HG03159 (cell line): Measurements from ENCODE around the gene ALG9.

Experiments
- ATAC-seq: cut with Tn5 transposase; IDR thresholded peaks from one replicate; pipeline ENCODE4 v1.9.1; 2021; ENCODE audit warnings: mild to moderate bottlenecking, moderate library complexity; ENCODE audit not compliant: unreplicated experiment

ALG9 gene

DNA sequence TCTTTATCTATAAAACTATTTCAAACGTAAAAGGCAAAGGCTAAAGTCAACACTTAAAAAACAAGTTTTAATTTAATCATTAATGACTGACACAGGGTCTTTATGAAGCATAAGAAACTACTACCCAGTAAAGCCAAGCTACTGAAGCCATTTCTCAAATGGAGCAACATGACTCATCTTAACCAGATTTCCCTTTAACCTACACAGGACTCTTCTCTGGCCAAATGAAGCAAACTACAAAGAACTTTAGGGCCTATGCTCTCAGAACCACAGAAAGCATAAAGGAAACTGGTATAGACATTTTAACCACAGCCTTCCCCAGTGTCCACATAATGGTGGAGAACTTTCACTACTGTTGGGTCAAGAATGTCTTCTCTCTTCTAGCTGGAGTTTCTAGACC, 34.7 kb downstream of the ALG9 start:
- ATAC-seq = peak; percentile 81

DNA sequence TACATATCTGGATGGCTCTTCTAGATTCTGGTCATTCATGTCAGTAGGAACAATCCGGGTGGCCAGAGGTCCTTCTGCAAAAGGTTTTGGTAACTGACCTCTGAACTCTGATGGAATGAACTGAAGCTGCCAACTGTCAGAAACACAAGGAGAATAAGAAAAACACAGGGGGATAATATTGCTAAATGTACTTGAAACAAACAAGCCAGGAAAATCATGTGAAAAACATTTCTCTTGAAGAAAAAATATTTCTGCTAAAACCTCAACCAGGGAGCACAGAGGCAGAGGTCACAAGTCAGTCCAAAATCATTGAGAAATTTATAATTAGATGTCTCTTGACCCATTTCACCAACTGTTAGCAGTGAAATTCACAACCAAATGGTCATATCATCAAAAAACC, 35.2 kb downstream of the ALG9 start:
- ATAC-seq = no peak

DNA sequence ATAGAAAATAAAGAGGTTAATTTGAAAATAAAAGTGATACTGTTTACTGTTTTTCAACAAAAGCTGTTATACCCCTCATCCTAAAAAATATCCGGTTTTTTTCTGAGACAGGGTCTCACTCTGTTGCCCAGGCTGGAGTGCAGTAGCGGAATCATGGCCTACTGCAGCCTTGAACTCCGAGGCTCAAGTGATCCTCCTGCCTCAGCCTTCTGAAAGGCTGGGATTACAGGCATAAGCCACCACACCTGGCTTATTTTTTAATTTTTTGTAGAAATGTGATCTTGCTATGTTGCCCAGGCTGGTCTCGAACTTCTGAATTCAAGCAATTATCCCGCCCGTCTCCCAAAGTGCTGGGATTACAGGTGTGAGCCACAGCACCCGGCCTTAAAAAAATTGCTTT, 35.7 kb downstream of the ALG9 start:
- ATAC-seq = no peak

DNA sequence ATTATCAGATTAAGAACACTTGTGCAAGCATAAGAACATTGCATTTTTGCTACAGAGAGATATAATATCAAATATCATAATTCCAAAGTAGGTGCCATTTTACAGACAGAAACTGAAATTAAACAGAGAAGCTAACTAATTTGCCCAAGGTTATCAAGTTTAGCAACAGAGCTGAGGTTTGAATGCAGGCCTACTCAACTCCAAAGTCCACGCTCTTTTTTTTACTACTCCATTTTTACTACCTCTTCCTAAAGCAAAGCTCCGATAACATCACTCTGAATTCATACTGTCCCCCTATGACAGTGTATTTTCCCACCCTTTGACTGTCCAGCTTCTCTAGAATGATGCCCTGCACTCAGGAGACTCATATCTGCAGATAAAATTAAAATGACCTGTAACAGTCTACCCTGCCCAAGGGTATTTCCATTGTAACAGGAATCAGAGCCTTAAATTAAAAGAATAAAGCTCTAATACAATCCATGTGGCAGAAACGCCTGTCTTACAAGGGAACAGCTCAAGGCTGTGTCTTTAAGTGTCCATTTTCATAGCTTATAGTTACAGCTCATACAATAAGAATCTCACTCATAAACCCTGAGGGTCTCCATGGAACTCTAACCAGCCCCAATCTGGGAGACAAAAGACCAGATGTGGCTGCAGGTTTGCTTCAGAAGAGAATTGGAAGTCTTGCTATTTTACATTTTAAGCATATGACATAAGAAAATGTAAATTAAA, 36.8 kb downstream of the ALG9 start:
- no peak for ATAC-seq

DNA sequence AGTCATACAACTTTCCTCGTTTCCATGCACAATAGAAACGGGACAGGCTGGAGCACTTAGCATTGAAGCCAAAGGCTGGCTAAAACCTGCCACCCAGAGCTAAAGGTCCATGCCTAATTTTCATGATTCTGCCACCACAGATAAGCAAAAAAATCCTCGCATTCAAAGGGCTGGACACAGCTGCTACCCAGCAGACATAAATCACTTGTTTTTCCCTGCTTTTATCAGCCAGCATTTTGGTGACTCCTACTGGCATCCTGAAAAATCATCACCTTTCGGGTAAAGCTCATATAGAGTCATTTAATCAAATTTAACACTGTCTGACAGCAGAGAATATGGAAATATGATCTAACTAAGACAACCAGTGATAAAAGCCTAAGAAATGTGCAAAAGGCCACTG, 37.9 kb downstream of the ALG9 start:
- ATAC-seq = no peak

DNA sequence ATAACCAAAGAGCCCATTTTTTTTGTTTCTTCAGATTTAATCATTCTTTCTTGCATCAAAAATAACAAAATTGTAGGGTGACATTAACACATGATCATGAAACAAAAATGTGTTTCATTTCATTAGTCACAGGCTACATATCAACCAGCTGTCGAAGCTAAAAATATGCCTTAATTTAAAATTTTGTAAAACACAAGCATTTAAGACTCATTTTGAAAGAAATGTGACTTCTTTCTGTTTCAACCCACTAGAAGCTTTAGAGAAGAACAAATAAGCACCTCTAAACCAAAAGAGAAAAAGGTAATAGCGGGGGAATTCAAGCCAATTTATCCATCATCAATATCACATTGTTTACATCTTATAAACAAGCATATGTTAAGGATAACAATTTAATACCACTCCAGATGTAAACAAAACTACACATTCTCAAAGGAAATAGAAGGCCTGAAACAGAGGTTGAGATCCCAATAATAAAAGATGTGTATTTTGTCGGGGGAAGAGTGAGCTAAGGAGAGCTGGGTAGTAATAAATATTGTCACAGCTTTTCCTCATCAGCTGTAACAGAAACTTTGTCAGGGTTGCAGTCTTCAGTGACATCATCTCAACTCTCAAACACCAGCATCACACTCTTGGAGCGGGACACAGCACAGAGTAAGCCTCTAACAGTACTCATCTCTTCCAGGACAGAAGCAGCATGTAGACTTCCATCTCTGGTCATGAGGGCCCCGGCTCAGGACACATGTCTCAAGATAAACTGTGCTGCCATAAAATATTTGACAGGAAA, 42.0 kb downstream of the ALG9 start:
- ATAC-seq = no peak

DNA sequence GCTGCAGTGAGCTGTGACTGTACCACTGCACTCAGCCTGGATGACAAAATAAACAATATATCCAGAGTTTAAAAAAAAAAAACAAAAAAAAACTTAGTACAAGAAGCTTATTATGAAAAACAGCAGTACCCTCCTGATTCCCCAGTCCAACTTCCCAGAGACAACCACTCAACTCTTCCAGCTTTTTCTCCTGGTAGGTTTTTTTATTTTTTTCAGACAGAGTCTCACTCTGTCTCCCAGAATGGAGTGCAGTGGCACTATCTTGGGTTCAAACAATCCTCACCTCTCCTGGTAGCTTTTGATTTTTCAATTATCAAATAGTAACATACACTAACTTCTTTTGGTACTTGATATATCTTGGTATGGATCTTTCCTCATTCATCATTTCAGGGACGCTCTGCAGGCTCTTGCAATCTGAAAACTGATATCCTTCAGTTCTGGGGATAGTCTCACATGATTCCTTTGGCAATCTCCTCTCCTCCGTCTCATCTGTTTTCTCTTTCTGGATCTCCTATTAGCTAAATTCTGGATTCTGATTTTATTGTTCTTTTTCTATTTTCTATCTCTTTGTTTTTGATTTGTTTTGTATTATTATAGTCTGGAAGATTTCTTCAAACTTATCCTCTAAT, 44.9 kb downstream of the ALG9 start:
- ATAC-seq = no peak

DNA sequence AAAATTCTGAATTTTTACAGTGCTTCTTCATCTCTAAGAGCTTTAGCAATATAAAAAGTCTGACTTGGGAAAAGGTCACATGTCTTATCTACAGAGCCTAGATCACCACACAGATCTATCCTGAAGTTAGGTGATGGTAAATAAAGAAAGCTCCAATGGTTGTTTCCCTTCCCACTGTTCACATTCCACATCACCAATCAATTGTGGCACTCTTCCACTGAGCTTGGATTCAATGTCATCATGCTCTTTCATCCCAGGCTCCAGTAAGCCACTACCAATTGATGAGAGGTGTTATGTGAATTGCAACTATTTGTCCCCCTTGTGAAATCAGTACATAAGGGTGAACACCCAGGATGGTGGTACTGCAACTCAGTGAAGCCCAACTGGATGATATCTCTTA, 47.8 kb downstream of the ALG9 start:
- ATAC-seq = no peak

DNA sequence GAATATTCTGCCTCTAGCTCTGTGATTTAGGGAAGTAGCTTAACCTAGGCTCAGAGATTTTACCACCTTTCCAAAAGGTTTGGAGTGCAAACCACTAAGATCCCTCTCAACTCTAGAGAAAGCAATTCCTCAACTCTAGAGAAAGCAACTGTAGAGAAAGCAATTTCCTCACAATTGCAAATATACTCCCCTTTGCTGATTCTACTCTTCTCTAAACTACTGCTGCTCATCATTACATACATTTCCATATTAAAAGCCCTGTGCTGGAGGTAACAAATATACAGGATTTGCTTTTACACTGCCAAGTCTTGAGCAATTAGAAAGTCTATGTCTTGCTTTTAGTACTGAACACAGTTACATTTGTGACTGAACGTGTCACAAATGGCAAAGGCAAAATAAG, 48.2 kb downstream of the ALG9 start:
- no peak for ATAC-seq

DNA sequence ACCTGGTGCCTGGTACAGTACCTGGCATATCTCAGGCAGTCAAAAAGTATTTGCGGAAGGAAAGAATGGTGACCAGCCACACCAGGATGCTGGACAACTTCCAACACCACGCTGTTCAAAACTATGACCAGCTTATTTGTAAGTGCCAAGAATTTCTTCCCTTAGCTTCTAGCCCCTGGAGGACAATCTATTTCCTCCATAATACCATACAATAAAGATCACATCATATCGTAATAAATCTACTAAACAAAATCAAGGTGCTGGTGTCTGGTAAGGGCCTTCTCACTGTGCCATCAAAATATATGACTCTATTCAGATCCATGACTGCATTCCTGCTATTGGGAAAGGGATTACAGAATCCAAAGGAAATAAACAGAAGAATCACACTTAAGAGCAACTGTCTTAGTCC, 51.5 kb downstream of the ALG9 start:
- no peak for ATAC-seq

DNA sequence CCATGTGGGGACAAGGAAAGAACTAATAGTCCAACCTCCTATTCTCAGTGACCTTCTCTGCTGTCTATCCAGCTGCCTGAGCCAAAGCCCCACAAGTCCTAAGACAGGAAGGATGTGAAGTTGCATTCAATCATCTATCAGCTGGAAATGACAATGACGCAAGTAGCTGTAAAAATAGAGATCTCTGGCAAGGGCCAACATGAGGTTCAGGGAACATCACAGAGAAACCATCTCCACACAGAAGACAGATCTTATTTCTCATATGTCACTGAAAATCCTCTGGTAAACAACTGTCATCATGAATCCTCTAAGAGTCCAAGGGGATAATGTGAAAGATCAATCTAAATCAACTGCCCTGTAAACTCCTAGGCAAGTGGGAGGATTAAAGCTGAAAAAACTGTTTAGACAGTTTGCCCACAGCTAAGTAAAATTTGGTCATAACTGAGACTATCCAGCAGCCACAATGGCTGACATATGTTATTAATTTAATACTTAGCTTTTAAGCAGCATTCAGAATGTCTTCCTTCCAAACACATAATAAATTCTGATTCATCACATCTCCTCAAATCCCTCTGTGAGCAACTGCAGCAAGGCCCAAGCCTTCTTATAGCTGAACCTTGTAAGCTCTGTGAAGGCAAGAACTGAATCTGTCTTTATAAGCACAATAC, 52.1 kb downstream of the ALG9 start:
- ATAC-seq = no peak

DNA sequence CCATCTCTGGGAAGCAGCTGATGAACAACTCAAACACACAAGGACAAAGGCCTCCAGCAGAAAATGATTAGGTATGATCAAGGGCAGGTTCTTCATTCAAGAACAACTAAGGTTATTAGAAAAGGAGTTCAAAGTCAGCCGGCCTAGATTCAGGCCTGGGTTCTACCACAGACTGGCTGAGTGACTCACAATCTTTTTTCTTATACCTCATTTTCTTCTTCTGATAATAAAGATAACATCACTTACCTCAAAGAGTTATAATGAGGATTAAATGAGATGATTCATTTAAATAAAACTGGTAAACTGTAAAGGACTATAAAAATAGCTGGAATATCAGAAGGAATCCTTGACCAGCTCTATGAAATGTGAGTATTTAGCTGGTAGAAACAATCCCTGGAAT, 55.9 kb downstream of the ALG9 start:
- no peak for ATAC-seq

DNA sequence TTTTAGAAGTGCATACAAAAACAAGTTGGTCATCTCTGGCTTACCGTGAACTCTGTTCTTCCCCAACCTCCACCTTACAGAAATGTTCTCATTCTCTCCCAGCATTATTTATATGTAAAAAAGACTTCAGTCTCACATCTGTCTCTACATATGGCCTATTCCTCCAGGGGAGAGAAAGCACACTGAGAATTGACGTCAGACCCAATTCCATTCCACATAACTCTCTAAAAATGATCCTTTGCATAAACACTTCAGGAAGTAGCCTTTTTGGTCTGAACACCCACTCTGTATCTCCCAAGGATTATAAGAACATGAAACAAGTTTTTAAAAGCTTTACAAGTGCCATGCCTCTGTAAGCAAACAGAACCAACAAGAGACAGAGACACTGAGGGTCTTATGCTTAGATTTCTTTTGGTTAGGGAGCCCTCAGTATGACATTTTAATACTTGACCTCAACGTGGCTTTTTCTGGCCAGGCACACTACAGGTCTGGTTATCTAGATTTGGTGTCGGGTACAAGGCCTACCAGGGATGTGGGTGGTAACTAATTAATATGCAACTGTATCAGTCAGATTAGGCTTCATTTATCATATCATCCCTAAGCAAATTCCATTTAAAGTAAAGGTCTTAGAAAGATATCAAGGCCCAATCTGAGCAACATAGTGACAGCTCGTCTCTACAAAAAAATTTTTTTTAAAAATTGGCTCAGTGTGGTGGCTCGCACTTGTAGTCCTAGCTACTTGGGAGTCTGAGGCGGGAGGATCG, 56.6 kb downstream of the ALG9 start:
- no peak for ATAC-seq

DNA sequence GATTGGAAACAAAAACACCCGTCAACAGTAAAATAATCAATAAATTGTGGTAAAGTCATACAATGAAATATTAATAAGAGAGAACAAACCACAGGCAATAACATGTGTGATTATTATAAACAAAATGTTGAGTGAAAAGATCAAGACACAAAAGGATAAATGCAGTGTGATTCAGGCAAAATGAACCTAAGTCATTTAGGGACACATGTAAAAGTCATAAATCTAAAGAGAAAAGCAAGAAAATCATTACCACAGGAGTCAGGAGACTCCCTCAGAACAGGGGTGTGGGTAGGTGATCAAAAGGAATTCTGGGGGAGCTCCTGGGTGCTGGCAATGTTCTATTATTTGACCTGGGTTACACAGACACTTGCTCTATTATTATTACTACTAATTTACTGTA, 57.3 kb downstream of the ALG9 start:
- no peak for ATAC-seq

DNA sequence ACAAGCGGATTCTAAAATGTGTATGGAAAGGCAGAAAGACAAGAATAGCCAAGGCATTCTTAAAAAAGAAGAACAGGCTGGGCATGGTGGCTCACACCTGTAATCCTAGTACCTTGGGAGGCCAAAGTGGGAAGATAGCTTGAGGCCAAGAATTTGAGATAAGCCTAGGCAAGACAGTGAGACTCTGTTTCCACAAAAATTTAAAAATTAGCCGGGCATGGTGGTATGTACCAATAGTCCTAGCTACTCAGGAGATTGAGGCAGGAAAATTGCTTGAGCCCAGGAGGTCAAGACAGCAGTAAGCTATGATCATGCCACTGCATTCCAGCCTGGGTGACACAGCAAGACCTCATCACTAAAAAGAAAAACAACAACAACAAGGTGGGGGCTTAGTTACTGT, 59.2 kb downstream of the ALG9 start:
- no peak for ATAC-seq

DNA sequence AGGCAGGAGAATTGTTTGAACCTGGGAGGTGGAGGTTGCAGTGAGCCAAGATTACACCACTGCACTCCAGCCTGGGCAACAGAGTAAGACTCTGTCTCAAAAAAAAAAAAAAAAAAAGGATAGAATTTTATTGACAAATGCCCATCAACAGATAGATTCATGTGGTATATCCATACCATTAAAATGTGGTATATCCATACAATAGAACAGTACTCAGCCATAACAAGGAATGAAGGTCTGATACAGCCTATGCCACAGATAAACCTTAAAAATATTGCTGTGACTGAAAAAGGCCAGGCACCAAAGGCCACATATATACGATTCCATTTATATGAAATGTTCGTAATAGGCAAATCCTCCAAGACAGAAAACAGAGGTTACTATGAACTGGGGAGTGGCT, 59.9 kb downstream of the ALG9 start:
- ATAC-seq = no peak

DNA sequence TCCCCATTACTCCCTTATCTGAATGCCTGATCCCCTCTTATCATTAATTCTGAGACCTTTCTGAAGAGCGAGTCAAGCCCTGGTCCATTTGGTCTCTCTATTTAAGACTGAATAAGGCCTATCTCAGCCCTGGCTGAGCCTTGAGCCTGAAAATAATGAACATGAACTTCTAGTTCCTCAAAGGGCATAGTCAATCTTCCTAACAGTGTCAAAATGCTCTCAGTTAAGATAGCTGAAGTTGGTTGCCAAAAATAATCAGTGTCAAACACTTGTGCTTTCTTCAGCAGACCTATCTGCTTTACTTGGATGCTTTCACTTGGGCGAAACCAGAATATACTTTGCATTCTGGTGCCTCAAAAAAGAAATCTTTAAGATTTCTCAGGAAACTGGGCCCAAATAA, 62.5 kb downstream of the ALG9 start:
- no peak for ATAC-seq

DNA sequence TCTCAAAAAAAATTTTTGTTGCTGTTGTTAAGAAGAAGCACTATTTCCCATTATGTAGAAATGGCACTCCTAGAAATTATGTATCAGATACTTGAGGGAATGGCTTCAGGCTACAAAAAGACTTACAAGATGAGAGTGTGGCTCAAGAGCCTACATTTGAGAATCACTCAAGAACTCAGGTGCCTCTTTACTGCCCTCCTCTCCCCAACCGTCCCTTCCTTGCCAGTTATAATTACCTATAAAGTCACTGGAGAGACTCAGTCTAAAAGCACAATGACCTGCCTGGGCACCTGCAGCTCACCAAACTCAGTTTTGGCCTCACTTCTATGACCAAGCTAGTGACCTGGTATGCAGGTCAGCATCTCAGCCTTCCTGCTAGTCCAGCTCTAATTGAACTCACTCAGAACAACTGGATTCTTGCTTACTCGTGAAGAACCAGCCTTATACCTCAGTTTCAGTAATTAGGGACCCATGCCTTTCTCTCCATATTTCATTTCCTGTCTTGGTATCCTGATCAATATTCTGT, 63.3 kb downstream of the ALG9 start:
- ATAC-seq = no peak

DNA sequence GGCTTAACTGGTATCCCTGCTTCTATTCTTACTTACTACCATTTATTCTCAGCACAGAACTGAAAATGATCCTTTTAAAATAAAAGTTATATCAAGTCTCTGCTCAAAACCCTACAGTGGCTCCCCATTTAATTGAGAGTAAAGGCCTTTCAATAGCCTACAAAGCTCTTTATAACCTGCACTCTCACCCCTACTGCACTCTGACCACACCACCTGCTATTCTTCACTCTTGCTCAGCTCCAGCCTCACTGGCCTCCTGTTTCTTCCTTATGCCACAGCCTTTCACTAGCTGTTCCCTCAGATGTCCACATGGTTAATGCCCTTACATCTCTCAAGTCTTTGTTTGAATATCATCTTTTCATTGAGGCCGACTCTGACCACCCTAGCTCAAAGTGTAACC, 64.3 kb downstream of the ALG9 start:
- ATAC-seq = no peak

DNA sequence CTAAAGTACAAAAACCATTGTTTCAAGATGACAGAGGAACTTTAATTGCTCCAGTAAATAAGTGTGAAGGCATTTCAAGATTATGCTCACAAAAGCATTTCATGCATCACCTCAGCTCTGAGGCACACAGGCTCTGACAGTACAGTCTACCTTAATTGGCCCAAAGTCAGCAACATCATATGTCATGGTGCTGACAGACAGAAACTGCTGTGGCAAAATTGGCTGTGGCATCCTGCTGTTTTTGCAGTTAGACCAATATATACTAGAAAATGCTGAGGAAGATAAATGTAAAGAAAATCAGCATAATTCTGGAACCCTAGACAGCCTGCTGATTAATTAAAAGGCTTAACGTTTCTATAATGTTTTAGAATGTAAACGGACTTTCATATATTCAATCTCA, 70.2 kb downstream of the ALG9 start:
- no peak for ATAC-seq

DNA sequence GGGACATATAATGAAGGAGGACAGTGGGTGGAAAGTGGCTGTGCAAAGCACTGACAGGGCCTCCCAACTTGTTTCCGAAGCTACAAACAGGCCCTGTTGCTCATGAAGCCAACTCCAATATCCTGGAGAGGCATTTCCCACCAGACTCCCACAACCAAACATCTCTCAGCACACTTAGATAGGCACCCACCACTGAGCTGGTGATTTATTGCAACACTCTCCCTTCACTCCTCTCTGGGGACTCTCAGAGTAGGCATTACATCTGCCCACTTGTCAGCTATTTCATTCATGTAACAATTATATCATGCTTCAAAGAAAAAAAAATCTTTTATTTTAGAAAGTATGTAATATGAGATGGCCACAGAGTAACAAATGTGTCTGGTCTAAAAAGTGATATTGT, 73.1 kb downstream of the ALG9 start:
- no peak for ATAC-seq
